ENCODE data around the gene TEFM.
"Not testable (repeated sequence)": the region's sequence is repeated elsewhere in the genome, so short reads cannot be mapped to it uniquely, and the experiment has no call there.

TEFM gene, protein sequence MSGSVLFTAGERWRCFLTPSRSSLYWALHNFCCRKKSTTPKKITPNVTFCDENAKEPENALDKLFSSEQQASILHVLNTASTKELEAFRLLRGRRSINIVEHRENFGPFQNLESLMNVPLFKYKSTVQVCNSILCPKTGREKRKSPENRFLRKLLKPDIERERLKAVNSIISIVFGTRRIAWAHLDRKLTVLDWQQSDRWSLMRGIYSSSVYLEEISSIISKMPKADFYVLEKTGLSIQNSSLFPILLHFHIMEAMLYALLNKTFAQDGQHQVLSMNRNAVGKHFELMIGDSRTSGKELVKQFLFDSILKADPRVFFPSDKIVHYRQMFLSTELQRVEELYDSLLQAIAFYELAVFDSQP

DNA sequence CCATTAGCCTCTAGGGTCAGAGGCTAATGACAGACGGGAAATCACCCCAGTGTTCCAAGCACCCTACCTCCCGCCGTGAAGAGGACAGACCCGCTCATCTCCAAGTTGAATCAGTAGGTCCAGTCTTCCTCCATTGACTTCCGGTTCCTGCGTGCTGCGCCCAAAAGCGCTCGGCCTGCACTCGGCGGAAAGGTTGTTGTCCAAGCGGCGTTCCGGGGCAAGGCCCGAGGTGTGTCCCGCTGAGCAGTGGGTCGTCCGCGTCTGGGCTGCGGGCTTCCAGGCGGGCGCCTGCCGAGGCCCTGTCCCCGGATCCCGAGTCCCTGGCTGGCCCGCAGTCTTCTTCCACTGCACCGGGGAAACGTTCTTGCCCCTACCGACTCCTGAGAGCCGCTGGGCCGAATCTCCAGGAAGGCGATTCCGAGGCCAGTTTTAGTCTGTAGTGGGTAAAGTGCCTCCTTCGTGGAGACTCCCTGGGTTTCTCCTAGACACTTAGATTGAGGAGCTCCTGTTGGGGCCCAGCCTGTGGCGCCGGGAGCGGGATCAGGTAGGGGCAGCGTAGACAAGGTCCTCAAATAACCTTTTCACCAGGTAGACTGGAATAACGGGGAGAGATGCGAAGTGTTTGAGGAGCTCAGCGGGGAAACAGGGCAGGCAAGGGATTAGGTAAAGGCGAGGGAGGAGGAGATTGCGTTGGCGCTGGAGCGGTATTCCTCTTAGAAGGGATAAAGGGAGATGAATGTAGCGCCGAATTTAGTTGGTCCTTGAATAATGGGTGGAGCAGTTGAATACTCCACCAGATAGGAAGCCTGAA, at the start of gene TEFM:
TEFM (minus strand) TSS at position 138 of the 811 bp plus-strand sequence; CDS start at position 98, 40 bp downstream.
- peak; percentile 93 for DNase-seq

GRCh38 chr17:30954046-30954830, 48.2 kb upstream of the TEFM start:
- DNase-seq: no peak

DNA sequence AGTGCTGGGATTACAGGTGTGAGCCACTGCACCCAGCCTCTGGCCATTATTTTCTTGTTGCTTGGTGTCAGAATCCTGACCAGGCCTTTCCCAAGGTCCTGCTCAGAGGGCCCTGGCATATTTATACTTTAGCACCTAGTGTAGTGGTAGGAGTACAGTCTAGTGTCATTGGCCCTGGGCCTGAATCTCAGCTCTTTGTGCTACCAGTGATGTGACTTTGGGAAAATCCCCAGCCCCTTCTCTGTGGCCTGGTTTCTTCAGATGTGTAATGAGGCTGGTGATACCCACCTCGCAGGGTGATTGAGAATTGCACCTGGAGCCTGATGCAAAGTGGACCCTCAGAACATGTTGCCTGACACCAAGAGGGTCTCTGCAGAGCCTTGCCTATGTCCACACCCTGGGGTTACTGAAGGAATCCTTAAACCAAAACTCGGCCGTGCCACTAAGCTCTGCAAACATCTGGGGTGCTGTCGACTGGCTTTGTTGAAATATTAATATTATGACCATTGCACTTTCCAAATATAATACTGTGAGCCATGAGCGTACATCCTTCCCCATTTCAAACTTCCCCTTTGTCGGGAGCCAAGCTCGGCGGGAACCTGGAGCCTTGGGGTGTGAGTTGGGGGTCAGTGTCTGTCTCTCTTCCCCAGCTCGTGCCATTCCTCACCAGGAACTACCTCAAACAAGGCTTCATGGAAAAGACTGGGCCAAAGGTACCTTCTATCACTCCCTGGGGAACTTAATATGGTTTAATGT, 46.8 kb upstream of the TEFM start:
- no peak for DNase-seq

DNA sequence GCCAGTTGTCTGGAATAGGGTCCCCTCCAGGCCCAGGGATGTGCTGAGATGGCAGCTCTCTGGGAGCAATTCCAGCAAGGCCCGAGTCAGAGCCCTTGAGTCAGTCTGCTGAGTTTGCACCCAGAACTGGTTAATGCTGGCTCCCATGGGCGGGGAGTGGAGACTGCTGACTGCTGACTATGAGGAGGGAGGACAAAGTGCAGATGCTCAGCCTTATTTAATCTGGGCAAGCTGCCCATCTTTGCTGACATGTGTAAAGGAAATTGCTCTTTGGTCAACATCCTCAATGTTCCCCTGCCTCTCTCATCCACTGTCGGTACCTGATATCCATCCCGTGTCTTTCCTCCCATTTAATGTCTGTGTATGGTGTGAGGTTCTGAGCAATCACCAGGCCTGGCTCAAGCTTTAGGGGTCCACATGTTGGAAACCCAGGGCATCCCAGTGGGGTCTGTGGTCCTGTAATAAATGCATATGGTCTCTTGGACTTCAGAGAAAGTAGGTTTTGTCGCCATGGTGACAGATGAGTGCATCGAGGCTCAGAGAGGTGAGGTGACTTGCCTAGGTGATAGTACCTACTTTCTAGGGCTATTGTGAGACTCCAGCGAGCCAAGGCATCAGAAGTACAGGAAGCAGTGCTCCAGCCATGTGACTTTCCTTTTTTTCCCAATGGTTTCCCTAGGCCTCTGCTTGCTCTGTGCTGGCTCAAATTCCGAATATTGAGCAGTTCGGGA, 44.8 kb upstream of the TEFM start:
- DNase-seq: peak; percentile 85

GRCh38 chr17:30950189-30950588, 44.2 kb upstream of the TEFM start:
- DNase-seq: no peak

DNA sequence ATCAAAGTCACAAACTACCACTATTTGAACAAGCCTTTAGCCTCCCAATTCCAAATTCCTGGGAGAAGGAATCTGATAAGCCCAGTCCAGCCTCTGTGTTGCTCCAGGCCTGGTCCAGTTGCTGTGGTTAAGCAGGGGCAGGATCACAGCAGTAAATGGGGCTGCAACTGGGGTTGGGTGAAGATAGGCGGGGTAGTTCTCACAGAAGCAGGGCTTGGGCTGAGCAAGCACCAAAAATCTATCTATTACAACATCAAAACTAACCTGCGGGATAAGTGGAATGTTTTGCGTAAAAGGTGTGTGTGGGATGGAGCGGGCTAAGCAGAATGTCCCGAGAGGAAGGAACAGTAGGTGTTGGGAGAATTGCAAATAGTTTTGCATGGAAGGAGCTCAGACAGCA, 41.8 kb upstream of the TEFM start:
- DNase-seq: no peak

GRCh38 chr17:30942308-30943079, 36.5 kb upstream of the TEFM start:
- peak; percentile 42 for DNase-seq

GRCh38 chr17:30939051-30939689, 33.1 kb upstream of the TEFM start:
- no peak for DNase-seq

DNA sequence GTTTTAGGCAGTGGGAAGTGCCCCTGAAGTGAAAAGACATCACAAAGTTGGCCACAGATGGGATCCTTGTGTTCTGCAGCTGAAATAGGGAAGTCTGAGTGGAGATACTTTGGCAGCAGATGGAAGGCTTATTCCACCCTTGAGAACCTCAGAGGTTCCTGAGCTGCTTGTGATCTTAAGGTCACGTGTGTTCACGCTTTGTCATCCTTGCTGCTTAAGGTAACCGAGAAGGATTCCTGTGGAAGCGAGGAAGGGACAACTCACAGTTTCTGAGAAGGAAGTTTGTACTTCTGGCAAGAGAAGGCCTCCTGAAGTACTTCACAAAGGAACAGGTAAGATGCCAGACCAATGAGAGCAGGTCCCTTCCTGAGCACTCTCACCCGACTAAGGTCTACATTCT, 27.9 kb upstream of the TEFM start:
- DNase-seq: no peak

GRCh38 chr17:30931582-30931981, 25.5 kb upstream of the TEFM start:
- DNase-seq: not testable (repeated sequence)

DNA sequence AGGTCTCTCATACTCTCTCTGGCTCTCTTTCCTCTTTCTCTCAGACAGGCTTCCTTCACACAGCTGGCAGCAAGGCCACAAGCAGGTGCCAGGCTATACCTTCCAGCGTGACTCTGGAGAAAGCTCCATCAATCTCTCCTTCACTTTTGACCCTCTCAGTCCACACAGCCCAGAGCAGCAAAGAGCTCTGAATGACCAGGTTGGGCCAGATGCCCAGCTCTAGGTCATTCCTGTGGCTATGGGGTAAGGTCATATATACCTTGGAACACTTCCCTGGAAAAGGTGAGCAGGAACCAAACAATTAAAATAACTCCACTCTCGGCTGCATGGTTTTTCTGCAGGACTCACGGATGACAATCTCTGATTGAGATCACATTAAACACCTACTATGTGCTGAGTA, 24.5 kb upstream of the TEFM start:
- no peak for DNase-seq

DNA sequence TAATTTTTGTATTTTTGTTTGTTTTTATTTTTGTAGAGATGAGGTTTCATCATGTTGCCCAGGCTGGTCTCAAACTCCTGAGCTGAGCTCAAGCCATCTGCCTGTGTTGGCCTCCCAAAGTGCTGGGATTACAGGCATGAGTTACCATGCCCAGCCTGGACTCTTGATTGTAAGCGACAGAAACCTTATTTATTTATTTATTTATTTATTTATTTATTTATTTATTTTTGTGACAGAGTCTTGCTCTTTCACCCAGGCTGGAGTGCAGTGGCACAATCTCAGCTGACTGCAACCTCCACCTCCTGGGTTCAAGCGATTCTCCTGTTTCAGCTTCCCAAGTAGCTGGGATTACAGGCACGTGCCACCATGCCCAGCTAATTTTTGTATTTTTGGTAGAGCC, 23.8 kb upstream of the TEFM start:
- not testable (repeated sequence) for DNase-seq

DNA sequence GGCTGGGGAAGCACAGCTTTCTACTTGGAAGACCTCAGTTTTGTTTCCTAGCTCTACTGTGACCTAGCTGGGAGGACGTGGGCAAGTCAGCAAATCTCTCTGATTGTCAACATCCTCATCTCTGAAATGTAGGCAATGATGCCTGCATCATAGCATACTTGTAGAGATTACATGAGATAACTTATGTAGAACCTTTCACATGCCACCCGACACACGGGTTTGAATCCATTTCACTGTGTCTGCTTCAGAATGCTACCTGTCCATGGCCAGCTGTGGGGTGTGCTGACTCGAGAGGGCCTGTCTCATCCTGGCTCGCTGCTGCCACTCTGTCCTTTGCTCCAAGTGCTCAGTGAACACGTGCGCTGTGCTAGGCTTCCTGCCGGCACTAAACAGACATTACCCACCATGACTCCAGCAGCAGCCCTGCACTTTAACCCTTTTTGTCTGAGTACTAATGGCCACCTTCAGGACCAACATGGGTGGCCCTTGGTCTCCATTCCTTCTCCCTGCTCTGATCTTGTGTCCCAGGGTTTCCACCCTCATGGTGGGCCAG, 23.1 kb upstream of the TEFM start:
- DNase-seq: no peak

GRCh38 chr17:30928584-30928983, 22.5 kb upstream of the TEFM start:
- no peak for DNase-seq

DNA sequence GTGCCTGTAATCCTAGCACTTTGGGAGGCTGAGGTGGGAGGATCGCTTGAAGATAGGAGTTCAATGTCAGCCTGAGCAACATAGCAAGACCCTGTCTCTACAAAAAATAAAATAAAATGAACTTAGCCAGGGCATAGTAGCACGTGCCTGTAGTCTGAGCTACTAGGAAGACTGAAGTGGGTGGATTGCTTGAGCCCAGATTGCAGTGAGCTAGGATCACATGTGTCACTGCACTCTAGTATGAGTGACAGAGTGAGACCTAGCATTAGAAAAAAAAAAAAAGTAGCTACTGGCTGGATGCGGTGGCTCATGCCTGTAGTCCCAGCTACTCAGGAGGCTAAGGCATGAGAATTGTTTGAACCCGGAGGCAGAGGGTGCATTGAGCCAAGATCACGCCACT, 21.7 kb upstream of the TEFM start:
- DNase-seq: no peak

DNA sequence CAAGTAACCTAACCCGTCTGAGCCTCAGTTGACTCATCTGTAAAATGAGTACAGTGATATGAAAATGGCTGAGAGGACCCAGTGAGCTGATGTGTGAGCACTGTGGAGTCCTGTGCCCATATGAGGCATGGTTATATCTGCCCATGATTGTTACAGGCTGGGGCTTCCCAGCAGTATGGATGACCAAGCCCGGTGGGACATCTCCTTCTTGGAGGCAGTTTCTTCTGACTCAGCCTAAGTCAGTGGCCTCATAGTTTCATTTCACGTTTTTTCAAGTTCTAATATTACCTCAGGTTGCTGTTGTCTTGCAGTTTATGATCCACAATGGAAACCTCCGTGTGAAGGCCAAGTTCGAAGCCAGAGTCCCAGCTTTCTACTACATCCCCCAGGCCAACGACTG, 20.5 kb upstream of the TEFM start:
- no peak for DNase-seq

DNA sequence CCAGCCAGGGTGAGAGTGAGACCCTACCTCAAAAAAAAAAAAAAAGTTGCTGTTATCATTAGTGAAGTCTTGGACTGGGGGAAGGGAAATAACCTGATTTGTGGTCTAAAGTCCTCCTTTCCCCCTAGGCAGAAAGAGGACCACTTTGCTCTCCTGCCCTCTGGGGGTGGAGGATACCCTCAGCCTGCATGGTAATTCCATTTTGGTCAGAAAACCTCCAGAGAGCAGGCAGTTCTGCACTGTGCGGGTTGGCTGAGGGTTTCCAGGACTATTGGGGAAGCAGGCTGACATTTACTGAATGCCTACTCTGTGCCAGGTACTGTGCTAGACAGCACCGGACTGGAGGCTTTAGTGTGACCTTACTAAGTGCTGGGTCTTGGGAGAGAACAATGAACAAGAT, 18.3 kb upstream of the TEFM start:
- DNase-seq: no peak

DNA sequence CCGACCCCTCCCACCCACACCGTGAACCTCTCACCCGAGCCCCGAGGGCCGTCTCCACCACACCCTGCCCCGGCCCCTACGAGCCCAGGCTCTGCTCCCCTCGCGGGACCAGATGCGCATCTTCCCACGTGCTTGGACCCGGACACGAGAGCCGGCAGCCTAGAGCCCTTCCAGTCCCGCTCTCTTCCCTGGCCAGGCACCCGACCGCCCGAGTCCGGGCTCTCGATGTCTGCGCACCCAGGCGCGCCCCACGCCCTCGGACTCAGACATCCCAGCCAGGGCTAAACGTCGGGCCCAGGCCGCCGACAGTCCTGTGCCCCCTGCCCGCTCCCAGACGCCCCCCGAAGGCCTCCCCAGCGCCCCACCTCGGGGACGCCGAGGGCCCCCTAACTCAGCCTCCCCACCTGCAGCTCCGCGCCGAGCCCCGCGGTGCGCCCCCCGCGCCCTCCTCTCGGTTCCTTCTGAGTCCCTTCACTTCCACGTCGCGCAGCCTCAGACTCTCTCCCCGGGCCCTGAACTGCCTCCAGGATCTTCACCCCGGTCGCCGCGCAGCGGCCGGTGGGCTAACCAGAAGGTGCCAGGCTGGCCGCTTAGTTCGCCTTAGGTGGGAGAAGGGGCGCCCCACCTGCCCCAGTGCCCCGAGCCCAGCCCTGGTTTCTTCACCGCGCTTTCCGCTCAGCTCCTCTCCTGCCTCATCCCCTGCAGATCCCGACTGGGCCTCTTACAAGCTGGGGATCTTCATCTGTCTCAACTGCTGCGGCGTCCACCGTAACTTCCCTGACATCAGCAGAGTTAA, 16.4 kb upstream of the TEFM start:
- DNase-seq: peak; percentile 21

GRCh38 chr17:30921544-30922196, 15.6 kb upstream of the TEFM start, which contains the start of gene ADAP2:
Gene ADAP2 (plus strand): TSS chr17:30921945. CDS start chr17:30922015, 70 bp downstream.
- DNase-seq: no peak
